HepG2 (cell line): Measurements from ENCODE around the gene TAS1R3. TPM values are rescaled to one million over a fixed set of nuclear protein-coding genes. Genes with fewer than 3 reads are reported as not detected.
A peak's percentile ranks its signal among the peaks of the same experiment; 100 is the strongest.

Experiments
- CCAR2 ChIP-seq: fragments of 200-400 bp; formaldehyde crosslinking; optimal IDR thresholded peaks from 2 replicates; pipeline ENCODE3; 2018; ENCODE audit warnings: low read depth, mild to moderate bottlenecking, low read length, moderate library complexity
- HMG20A ChIP-seq: IDR thresholded peaks from 2 replicates; pipeline ENCODE4 v1.6.1; 2016; ENCODE audit warnings: borderline replicate concordance
- MAX ChIP-seq: IDR thresholded peaks from 2 replicates; pipeline ENCODE4 v1.6.1; 2012; ENCODE audit warnings: inconsistent platforms
- NFAT5 ChIP-seq: sonication (generic); formaldehyde crosslinking; IDR thresholded peaks from 2 replicates; pipeline ENCODE4 v1.4.0; 2020; ENCODE audit warnings: missing genetic modification reagents
- SSRP1 ChIP-seq: IDR thresholded peaks from 2 replicates; pipeline ENCODE4 v1.6.1; 2016; ENCODE audit warnings: control low read depth
- ZC3H4 ChIP-seq: sonication (generic); formaldehyde crosslinking; IDR thresholded peaks from 2 replicates; pipeline ENCODE4 v1.4.0; 2020; ENCODE audit warnings: missing genetic modification reagents, borderline replicate concordance
- ZFAT ChIP-seq: sonication (generic); formaldehyde crosslinking; conservative IDR thresholded peaks from 2 replicates; pipeline ENCODE4 v1.8.1; 2023; ENCODE audit warnings: missing genetic modification reagents, inconsistent platforms
- ZMYM4 ChIP-seq: sonication (generic); formaldehyde crosslinking; IDR thresholded peaks from 2 replicates; pipeline ENCODE4 v1.8.1; 2023; ENCODE audit warnings: mild to moderate bottlenecking, missing genetic modification reagents
- ZNF180 ChIP-seq: sonication (generic); formaldehyde crosslinking; IDR thresholded peaks from 2 replicates; pipeline ENCODE4 v1.4.0; 2020; ENCODE audit warnings: low read depth, missing genetic modification reagents, borderline replicate concordance
- ZNF678 ChIP-seq: sonication (generic); formaldehyde crosslinking; IDR thresholded peaks from 2 replicates; pipeline ENCODE4 v1.4.0; 2020; ENCODE audit warnings: mild to moderate bottlenecking, missing genetic modification reagents
- polyA plus RNA-seq, 8 experiments: library from polyadenylated mRNA; depleted of rRNA in 3 of 8; stranded (reverse) in 7 of 8; unstranded in 1 of 8; fragments of >200 nt; fragmentation: Illumina TruSeq in 4 of 8; extraction: Trizol in 4 of 8; gene quantifications; 2 replicates each; pipeline versions ENCODE4 v1.2.1 to v1.2.3, GENCODE V29; 2011 to 2016; ENCODE audit warnings: low read depth in 4 of 8, missing spikeins in 1 of 8, mixed read lengths in 1 of 8; ENCODE audit not compliant: insufficient read depth in 1 of 8
- total RNA-seq, 5 experiments: library from RNA; depleted of rRNA; stranded (reverse); fragments of >200 nt; fragmentation: Illumina TruSeq; extraction: Trizol; gene quantifications; 2 replicates each; pipeline ENCODE4 v1.2.3, GENCODE V29; 2016; ENCODE audit warnings: low read depth in 1 of 5
- TF ChIP-seq, protein P1 (sequence below): IDR thresholded peaks from 2 replicates; pipeline ENCODE4 v1.6.1; 2016; ENCODE audit warnings: mild to moderate bottlenecking
- TF ChIP-seq, protein P2 (sequence below): sonication (generic); formaldehyde crosslinking; IDR thresholded peaks from 2 replicates; pipeline ENCODE4 v1.4.0; 2020; ENCODE audit warnings: missing genetic modification reagents
- TF ChIP-seq, protein P3 (sequence below): sonication (generic); formaldehyde crosslinking; IDR thresholded peaks from 2 replicates; pipeline ENCODE4 v1.5.1; 2020; ENCODE audit warnings: mild to moderate bottlenecking, missing genetic modification reagents, moderate library complexity
- TF ChIP-seq, protein P4 (sequence below): IDR thresholded peaks from 2 replicates; pipeline ENCODE4 v1.4.0; 2020; ENCODE audit warnings: mild to moderate bottlenecking, missing genetic modification reagents

Gene TAS1R3
- total and polyA plus RNA-seq, 2 of the 13 experiments (the other 11 are each of a cell fraction or from before 2014, with no cell fraction given) = 0.13 to 0.15 TPM

- TF ChIP-seq MAX (peak; percentile 68), ZNF678 (CRISPR knock-in tag) (no peak), ZNF180 (no peak), ZMYM4 (CRISPR knock-in tag) (no peak), CCAR2 (no peak), HMG20A (CRISPR knock-in tag) (no peak), SSRP1 (no peak), NFAT5 (no peak), ZC3H4 (CRISPR knock-in tag) (no peak), ZFAT (CRISPR knock-in tag) (no peak)
- TF ChIP-seq, protein P1, sequence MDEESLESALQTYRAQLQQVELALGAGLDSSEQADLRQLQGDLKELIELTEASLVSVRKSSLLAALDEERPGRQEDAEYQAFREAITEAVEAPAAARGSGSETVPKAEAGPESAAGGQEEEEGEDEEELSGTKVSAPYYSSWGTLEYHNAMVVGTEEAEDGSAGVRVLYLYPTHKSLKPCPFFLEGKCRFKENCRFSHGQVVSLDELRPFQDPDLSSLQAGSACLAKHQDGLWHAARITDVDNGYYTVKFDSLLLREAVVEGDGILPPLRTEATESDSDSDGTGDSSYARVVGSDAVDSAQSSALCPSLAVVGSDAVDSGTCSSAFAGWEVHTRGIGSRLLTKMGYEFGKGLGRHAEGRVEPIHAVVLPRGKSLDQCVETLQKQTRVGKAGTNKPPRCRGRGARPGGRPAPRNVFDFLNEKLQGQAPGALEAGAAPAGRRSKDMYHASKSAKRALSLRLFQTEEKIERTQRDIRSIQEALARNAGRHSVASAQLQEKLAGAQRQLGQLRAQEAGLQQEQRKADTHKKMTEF = no peak
- TF ChIP-seq, protein P2, sequence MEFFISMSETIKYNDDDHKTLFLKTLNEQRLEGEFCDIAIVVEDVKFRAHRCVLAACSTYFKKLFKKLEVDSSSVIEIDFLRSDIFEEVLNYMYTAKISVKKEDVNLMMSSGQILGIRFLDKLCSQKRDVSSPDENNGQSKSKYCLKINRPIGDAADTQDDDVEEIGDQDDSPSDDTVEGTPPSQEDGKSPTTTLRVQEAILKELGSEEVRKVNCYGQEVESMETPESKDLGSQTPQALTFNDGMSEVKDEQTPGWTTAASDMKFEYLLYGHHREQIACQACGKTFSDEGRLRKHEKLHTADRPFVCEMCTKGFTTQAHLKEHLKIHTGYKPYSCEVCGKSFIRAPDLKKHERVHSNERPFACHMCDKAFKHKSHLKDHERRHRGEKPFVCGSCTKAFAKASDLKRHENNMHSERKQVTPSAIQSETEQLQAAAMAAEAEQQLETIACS (CRISPR knock-in tag) = peak; percentile 84
- TF ChIP-seq, protein P3, sequence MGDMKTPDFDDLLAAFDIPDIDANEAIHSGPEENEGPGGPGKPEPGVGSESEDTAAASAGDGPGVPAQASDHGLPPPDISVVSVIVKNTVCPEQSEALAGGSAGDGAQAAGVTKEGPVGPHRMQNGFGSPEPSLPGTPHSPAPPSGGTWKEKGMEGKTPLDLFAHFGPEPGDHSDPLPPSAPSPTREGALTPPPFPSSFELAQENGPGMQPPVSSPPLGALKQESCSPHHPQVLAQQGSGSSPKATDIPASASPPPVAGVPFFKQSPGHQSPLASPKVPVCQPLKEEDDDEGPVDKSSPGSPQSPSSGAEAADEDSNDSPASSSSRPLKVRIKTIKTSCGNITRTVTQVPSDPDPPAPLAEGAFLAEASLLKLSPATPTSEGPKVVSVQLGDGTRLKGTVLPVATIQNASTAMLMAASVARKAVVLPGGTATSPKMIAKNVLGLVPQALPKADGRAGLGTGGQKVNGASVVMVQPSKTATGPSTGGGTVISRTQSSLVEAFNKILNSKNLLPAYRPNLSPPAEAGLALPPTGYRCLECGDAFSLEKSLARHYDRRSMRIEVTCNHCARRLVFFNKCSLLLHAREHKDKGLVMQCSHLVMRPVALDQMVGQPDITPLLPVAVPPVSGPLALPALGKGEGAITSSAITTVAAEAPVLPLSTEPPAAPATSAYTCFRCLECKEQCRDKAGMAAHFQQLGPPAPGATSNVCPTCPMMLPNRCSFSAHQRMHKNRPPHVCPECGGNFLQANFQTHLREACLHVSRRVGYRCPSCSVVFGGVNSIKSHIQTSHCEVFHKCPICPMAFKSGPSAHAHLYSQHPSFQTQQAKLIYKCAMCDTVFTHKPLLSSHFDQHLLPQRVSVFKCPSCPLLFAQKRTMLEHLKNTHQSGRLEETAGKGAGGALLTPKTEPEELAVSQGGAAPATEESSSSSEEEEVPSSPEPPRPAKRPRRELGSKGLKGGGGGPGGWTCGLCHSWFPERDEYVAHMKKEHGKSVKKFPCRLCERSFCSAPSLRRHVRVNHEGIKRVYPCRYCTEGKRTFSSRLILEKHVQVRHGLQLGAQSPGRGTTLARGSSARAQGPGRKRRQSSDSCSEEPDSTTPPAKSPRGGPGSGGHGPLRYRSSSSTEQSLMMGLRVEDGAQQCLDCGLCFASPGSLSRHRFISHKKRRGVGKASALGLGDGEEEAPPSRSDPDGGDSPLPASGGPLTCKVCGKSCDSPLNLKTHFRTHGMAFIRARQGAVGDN (CRISPR knock-in tag) = peak; percentile 69
- TF ChIP-seq, protein P4, sequence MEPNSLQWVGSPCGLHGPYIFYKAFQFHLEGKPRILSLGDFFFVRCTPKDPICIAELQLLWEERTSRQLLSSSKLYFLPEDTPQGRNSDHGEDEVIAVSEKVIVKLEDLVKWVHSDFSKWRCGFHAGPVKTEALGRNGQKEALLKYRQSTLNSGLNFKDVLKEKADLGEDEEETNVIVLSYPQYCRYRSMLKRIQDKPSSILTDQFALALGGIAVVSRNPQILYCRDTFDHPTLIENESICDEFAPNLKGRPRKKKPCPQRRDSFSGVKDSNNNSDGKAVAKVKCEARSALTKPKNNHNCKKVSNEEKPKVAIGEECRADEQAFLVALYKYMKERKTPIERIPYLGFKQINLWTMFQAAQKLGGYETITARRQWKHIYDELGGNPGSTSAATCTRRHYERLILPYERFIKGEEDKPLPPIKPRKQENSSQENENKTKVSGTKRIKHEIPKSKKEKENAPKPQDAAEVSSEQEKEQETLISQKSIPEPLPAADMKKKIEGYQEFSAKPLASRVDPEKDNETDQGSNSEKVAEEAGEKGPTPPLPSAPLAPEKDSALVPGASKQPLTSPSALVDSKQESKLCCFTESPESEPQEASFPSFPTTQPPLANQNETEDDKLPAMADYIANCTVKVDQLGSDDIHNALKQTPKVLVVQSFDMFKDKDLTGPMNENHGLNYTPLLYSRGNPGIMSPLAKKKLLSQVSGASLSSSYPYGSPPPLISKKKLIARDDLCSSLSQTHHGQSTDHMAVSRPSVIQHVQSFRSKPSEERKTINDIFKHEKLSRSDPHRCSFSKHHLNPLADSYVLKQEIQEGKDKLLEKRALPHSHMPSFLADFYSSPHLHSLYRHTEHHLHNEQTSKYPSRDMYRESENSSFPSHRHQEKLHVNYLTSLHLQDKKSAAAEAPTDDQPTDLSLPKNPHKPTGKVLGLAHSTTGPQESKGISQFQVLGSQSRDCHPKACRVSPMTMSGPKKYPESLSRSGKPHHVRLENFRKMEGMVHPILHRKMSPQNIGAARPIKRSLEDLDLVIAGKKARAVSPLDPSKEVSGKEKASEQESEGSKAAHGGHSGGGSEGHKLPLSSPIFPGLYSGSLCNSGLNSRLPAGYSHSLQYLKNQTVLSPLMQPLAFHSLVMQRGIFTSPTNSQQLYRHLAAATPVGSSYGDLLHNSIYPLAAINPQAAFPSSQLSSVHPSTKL (CRISPR knock-in tag) = no peak
Observed at GRCh38 chr1:1355416-1355815, 24.3 kb downstream of the TAS1R3 start (continued).
